SH-SY5Y (cell line): ENCODE measurements around the gene CDS2.

ENCODE experiments used
- GATA2 ChIP-seq: IDR thresholded peaks from 2 replicates; pipeline ENCODE4 v1.6.1; 2011; ENCODE audit warnings: mild to moderate bottlenecking, low read depth, low read length
- GATA3 ChIP-seq: IDR thresholded peaks from 2 replicates; pipeline ENCODE4 v1.6.1; 2011; ENCODE audit warnings: low read depth, mild to moderate bottlenecking, low read length, moderate library complexity

The CDS2 gene

DNA sequence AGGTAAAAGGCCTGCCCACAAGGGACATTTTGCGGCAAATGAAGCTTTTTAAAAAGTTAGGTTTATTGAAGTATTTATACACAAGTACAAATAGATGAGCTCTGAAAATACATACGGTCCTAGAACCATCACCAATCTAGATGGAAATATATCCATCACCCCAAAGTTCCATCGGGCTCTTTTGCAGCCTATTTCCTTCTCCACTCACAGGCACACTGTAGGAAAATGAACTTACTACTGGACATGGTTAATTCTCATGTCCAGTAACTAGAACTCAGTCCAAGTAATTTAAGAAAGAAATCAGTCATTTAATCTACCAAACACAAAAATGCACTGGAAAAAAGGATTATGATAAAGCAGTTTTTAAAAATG lies 13.2 kb upstream of the CDS2 start:
- no peak for TF ChIP-seq GATA2
- no peak for TF ChIP-seq GATA3

DNA sequence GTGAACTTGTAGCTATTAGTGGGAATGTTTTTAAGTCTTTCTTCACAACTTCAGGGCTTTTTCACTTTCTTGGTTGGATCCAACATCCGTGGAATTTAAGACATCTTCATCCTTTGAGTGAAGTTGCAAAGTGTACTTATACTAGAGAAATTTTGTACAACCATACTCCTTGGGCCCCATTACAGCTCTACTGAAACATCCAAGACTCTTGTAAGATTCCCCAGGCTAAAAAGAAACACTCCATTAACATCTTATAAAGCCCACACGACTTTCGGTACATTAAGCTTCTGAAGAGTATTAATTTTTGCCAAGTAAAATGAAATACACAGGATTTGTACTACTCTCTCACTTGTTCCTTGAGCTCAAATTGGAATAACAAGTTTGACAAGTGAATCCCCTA lies 12.4 kb upstream of the CDS2 start:
- TF ChIP-seq GATA2 = no peak
- TF ChIP-seq GATA3 = no peak

DNA sequence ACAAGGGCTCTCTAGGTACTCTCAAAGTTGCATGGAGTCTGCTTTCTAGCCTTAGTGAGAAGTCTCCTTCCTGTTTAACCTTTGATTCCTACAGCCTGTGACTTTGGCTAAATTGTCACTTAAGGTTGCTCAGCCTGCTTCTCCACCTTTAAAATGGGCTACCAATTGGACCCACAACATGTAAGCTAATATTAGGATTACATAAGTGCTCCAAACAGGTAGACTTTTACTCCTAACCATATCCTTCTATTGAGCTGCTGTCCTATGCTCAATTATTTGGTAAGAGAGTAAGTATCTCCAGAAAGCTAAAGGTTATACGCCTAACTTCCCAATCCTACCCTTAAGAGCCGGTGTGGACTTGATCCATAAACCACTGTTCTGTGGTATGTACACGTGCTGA lies 9.9 kb upstream of the CDS2 start:
- TF ChIP-seq GATA3 = no peak
- no peak for TF ChIP-seq GATA2

DNA sequence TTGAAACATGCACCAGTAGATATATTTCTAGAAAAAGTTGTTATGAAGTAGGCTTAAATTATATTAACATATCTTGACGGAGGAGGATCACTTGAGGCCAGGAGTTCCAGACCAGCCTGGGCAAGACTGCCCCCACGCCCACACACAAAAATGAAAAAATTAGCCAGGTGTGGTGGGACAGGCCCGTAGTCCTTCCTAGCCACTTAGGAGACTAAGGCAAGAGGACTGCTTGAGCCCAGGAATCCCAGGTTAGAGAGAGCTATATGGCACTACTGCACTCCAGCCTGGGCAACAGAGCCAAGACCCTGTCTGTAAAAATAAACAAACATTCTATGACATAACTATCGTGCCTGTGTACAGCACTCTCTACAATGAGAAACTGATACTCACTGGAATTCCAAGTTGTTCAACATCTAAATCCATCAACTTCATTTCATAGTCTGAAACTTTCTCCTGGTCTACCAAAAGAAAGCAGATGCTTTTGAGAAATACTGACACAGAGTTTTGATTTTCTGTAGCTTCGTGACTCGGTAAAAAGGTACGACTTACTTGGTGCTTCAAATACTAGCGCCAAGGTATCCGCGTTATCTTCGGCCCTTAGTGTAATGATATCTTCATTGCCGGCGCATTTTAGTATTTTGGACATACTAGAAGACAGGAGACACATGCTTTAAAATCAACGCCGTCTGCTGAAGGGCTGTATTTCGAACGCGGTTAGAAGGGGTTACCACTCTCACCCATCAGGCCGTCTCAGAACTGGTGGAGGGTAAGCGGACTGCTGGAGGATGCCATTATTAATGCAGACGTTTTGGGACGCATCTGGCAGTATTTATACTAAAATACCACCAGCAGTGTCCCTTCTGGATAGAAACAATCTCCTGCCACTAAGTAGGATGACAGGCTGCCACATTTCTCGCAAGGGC lies 8.3 kb upstream of the CDS2 start:
- TF ChIP-seq GATA2 = no peak
- TF ChIP-seq GATA3 = no peak

DNA sequence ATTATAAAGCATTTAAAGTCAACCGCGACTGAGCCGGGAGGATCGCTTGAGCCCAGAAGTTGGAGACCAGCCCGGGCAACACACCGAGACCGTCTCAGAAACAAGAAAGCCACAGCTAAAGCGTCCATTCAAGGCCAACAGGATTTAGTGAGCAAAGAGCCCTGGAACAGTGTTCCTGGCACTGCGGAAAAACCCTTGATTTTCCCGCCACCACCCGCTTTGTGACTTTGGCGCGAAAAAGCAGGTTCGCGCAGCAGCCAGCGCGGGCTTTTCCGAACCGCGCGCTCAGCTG lies 7.7 kb upstream of the CDS2 start:
- no peak for TF ChIP-seq GATA3
- no peak for TF ChIP-seq GATA2

DNA sequence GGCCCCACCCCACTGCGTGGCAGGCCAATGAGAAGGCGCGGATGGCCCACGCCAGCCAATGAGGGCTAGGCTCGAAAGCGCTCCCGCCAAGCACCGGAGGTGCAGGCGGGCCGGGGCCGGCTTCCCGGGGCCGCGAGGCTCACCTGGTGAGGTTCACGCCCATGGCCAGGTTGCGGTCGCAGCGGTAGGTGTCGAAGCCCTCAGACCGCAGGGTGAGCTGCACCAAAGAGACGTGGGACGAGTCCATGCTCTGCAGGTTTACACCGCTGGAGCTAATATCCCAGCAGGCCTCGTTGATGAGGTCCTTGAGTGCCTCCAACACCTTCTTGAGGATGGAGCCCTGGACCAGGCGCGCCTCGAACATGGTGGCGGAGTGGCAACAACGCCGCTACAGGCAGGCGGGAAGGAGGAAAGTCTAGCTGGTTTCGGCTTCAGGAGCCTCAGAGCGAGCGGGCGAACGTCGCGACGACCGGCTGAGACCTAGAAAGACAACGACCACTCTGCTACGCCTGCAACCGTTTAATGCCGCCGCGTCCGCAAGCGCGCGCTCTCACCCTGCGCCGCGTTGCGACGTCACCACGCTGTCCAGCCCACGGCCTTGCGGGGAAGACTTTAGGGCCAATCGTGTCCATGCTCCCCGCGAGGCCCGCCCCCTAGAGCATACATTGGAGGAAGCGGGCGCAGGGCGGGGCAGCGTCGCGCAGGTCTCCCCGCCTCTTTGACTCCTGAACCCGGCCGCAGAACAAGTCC lies 7.2 kb upstream of the CDS2 start, which contains the start of gene PCNA:
TSS of gene PCNA (minus strand) at position 524 of the 750 bp plus-strand sequence. CDS start at position 364, 160 bp downstream.
- TF ChIP-seq GATA3 = no peak
- TF ChIP-seq GATA2 = no peak

DNA sequence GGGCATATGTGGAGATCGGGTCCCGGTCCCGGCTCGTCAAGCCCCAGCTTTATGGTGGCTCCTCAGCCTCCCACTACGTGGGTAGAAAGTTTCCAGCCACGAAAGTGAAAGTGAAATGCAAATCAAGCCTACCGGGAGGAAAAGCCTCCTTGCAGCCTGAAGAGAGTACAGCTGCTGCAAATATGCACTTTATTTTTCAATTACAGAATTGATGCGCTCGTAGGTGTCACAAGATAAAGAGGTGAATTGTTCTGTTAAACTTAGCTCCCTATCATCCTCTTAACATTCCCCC lies 6.7 kb upstream of the CDS2 start:
- TF ChIP-seq GATA2 (no peak), GATA3 (no peak)

DNA sequence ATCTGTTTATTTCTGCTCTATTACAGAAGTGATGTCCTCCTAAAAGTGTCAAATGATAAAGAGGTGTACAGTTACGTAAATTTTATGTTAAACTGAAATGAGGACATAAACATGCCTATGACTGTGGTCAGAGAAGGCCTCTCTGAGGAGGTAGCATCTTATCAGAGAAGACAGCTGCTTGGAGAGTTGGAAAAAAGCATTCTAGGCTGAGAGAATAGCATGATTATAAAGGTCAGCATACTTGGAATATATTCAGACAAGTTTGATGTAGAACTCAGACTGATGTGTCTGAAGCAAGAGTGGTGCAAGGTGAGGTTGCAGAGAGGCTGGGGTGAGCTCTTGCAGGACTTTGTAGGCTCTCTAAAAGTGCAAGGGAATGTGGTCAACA lies 3.9 kb upstream of the CDS2 start:
- TF ChIP-seq GATA3 (no peak), GATA2 (no peak)

DNA sequence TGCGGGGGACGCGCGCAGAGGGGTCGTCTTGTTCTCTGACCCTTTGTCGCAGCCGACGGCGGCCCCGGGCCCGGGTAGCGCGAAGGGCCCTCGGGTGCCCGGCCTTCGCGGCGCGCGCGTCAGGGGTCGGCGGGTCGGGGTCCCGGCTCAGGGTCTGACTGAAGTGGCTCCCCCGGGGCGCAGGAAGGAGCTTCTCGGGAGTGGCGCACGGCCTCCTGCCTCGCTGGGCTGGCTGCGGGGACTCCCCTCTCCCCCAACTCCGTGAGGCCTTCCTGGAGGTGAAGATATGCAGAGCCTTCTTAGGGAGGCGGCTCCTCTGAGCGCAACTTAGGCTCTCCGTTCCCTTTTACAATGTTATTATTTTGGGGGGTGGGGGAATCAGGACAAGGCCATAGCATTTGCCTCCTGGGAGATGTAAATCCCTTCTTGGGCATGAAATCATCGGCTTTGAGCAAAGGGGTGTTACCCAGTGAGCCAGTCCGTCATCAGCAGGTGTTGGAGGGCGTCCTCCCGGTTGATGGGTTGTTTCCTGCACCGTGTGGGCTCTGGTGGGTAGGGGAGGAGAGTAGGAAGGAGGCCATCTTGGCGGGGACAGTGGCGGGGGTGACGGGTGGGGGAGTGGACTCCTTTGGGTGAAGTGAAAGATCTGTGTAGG lies 523 bp downstream of the CDS2 start:
- TF ChIP-seq GATA3 = no peak
- TF ChIP-seq GATA2 = no peak

DNA sequence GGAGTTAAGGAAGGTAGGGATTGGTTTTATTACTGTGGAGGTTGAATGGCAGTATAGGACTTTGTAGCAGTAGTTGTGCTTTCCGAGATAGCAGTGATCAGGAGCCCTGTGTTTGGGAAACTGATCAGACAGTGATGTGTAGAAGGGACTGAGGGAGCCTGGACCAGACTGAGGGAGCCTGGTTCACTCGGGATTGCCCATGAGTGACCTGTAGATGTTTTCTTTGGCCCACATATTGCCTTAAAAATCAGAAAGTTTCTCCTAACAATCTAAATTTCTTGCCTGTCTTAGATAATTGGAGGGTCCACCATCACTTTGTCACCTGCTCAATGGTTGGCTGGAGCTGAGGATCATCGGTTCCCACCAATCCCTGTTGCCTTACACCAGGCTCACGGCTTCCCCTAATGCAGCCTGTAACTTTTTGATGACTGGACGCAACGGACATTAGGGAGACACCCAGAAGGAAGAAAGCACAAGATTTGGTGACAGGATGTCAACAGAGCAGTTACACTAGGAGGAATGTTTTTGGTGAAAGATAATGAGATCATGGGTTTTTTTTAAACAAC lies 1.1 kb downstream of the CDS2 start:
- TF ChIP-seq GATA2 (no peak), GATA3 (no peak)

DNA sequence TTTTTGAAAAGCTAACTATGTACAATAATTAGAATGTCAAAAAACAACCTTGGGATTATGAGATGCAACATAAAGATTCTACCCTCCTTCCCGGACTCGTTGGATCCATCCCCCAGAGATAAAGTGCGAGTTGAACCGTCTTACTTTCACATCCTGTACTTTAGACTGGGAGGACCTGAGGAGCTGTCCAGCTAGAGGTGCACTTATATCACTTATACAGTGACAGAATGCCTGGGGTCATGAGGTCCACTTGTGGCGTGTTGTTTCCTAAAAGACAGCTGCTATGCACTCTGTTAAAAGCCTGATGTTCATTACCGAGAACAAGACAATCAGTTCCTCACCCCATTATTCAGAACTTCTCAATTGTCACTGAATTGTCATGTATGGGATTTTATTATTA lies 2.1 kb downstream of the CDS2 start:
- TF ChIP-seq GATA2 (no peak), GATA3 (no peak)

DNA sequence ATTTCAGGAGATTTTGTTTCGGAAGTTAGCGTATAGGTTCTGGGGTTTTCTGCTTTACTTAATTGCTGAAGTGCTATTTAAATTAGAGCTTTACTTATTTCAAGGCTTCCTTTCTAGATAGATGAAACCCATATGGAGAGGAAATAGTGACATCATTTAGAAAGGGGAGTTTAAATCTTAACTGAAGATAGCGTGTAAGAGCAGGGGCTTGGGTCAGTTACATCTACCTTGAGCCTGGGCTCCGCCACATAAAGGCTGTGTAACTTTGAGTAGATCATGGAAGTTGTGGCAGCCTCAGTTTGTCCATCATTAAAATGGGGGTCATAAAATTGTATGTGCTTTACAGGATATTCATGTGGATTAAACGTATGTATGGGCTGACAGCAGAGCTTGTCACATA lies 4.7 kb downstream of the CDS2 start:
- TF ChIP-seq GATA3 (no peak), GATA2 (no peak)

DNA sequence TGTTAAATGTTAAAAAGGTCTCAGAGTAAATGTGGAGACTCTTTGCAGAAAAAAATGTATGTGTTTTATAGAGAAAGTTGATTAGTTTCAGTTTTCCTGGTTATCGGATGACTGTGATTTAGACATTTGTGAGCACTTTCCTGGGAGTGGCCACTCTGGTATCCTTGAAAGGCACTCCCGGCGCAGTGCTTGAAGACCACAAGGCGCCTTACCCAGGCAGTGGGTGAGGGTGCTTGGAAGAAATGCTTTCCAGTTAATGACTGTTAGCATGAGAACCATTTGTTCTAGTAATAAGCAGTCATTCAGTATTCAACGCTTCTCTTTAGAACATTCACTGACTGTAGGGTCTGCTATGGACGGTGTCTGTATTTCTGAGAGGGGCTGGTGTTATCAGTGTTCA lies 7.2 kb downstream of the CDS2 start:
- no peak for TF ChIP-seq GATA3
- TF ChIP-seq GATA2 = no peak

DNA sequence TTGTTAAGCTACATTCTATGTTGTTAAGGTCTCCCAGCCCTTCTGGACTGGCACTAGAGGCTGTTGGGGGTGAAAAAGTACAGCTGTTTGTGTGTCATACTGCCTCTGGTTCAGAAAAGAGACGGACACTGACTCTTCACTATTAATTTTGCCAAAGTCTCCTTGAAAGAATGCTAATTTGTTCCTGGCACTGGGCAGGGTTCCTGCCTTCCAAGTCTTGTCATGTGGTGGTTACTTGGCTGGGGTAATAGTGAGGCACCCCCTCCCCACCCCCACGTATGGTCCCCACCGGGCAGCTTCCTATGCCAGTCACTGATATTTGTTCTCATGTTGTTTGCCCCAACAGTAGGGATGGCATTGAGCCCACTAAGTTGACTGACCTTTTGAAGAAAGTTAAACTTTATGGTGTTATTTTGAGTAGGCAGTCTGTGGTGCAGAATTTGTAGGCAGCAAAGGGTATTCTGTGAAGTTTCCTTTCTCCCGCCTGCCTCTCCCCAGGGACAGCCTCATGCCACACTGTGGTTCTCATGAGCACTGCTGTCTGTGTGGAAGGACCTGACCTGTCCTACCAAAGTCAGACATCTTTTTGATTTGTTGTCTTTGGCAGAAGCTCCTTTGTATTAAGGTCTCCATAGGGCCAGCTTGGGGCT lies 8.7 kb downstream of the CDS2 start:
- TF ChIP-seq GATA2 (no peak), GATA3 (no peak)
